HepG2 (cell line): ENCODE data around the gene ITPK1. TPM values are rescaled to one million over a fixed set of nuclear protein-coding genes. Genes with fewer than 3 reads are reported as not detected.

Experiments
- MAFK ChIP-seq, 2 experiments: IDR thresholded peaks in 1 of 2; conservative IDR thresholded peaks in 1 of 2; 2 replicates each; pipeline ENCODE4 v1.6.1; 2011; ENCODE audit warnings: improper control_type of control experiment in 2 of 2, low read length in 2 of 2
- MLLT10 ChIP-seq: sonication (generic); formaldehyde crosslinking; IDR thresholded peaks from 2 replicates; pipeline ENCODE4 v1.4.0; 2020; ENCODE audit warnings: missing genetic modification reagents
- ZFP36 ChIP-seq: fragments of 150-350 bp; IDR thresholded peaks from 2 replicates; pipeline ENCODE4 v1.6.1; 2018; ENCODE audit warnings: borderline replicate concordance, low read length, low read depth; ENCODE audit not compliant: partially characterized antibody
- ZFX ChIP-seq: sonication (generic); formaldehyde crosslinking; IDR thresholded peaks from 2 replicates; pipeline ENCODE4 v1.4.0; 2020; ENCODE audit warnings: mild to moderate bottlenecking, low read depth, missing genetic modification reagents, moderate library complexity
- ZNF263 ChIP-seq: sonication (generic); formaldehyde crosslinking; IDR thresholded peaks from 2 replicates; pipeline ENCODE4 v1.4.0; 2020; ENCODE audit warnings: missing genetic modification reagents
- ZNF329 ChIP-seq: sonication (generic); formaldehyde crosslinking; IDR thresholded peaks from 2 replicates; pipeline ENCODE4 v1.9.0; 2021; ENCODE audit warnings: low read depth, mild to moderate bottlenecking, missing genetic modification reagents
- ZNF468 ChIP-seq: sonication (generic); formaldehyde crosslinking; IDR thresholded peaks from 2 replicates; pipeline ENCODE4 v1.8.0; 2022; ENCODE audit warnings: mild to moderate bottlenecking, moderate library complexity, missing genetic modification reagents
- polyA plus RNA-seq, 8 experiments: library from polyadenylated mRNA; depleted of rRNA in 3 of 8; stranded (reverse) in 7 of 8; unstranded in 1 of 8; fragments of >200 nt; fragmentation: Illumina TruSeq in 4 of 8; extraction: Trizol in 4 of 8; gene quantifications; 2 replicates each; pipeline versions ENCODE4 v1.2.1 to v1.2.3, GENCODE V29; 2011 to 2016; ENCODE audit warnings: low read depth in 4 of 8, missing spikeins in 1 of 8, mixed read lengths in 1 of 8; ENCODE audit not compliant: insufficient read depth in 1 of 8
- total RNA-seq, 5 experiments: library from RNA; depleted of rRNA; stranded (reverse); fragments of >200 nt; fragmentation: Illumina TruSeq; extraction: Trizol; gene quantifications; 2 replicates each; pipeline ENCODE4 v1.2.3, GENCODE V29; 2016; ENCODE audit warnings: low read depth in 1 of 5
- TF ChIP-seq, protein P1 (sequence below): sonication (generic); formaldehyde crosslinking; IDR thresholded peaks from 2 replicates; pipeline ENCODE4 v1.9.0; 2021; ENCODE audit warnings: missing genetic modification reagents, mild to moderate bottlenecking, borderline replicate concordance
- TF ChIP-seq, protein P2 (sequence below): sonication (generic); formaldehyde crosslinking; IDR thresholded peaks from 2 replicates; pipeline ENCODE4 v1.8.0; 2022; ENCODE audit warnings: mild to moderate bottlenecking, missing genetic modification reagents, moderate library complexity
- TF ChIP-seq, protein P3 (sequence below): sonication (generic); formaldehyde crosslinking; IDR thresholded peaks from 2 replicates; pipeline ENCODE4 v1.8.1; 2022; ENCODE audit warnings: mild to moderate bottlenecking, missing genetic modification reagents
- TF ChIP-seq, protein P4 (sequence below): sonication (generic); formaldehyde crosslinking; IDR thresholded peaks from 2 replicates; pipeline ENCODE4 v1.4.0; 2020; ENCODE audit warnings: mild to moderate bottlenecking, missing genetic modification reagents, borderline replicate concordance
- TF ChIP-seq, protein P5 (sequence below), 2 experiments: fragments of 450-650 bp in 1 of 2; sonication (generic) in 1 of 2; formaldehyde crosslinking; IDR thresholded peaks; 2 replicates each; pipeline versions ENCODE4 v1.5.0 to v1.8.0; 2020 to 2022; ENCODE audit warnings: mild to moderate bottlenecking in 1 of 2, missing genetic modification reagents in 1 of 2
- TF ChIP-seq, protein P6 (sequence below): sonication (generic); formaldehyde crosslinking; IDR thresholded peaks from 2 replicates; pipeline ENCODE4 v1.5.0; 2020; ENCODE audit warnings: mild to moderate bottlenecking, missing genetic modification reagents, borderline replicate concordance

The ITPK1 gene
- total and polyA plus RNA-seq, 2 of the 13 experiments (the other 11 are each of a cell fraction or from before 2014, with no cell fraction given), result 20.5 to 47.5 TPM

DNA sequence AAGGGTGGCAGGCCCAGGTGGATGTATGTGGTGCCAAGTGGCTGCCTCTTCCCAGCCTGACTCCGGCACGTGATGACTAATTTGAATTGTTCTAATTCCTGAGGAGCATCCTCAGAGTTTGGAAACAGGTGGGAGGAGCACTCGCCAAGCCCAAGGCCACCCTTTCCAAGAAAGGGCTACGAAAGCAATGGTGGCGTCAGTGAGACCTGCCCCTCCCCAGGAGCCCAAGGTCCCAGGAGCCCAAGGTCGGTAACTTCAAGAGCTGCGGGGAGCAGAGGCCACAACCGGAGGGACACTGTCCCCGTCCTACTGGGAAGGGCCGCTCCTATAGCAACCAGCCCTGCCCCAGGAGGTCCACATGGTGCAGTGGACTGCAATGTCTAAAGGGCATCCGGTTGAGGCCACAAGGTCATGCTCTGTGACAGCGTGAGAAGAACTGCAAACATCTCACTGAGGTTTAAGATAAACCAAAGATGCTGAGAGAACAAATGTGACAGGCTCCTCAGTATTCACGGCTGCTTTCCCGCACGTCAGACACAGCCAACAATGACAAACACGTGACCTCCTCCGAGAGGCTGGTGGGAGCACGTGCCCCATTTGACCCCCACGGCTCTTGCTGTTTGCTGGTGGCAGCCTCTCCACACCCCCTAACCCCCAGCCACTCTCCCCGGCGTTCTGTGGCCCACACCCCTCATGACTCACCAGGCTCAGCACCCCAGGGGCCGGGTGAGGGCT lies 79.6 kb downstream of the ITPK1 start (continued):
- TF ChIP-seq, protein P1, sequence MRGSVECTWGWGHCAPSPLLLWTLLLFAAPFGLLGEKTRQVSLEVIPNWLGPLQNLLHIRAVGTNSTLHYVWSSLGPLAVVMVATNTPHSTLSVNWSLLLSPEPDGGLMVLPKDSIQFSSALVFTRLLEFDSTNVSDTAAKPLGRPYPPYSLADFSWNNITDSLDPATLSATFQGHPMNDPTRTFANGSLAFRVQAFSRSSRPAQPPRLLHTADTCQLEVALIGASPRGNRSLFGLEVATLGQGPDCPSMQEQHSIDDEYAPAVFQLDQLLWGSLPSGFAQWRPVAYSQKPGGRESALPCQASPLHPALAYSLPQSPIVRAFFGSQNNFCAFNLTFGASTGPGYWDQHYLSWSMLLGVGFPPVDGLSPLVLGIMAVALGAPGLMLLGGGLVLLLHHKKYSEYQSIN (CRISPR knock-in tag), result no peak
- TF ChIP-seq ZNF263 (CRISPR knock-in tag) (peak; percentile 49), MLLT10 (CRISPR knock-in tag) (no peak), ZFP36 (no peak), ZFX (CRISPR knock-in tag) (peak; percentile 39; the same call in 1 of the 2 replicates), MAFK (conservative IDR thresholded peaks at IDR 0.05 in 1 of 2, IDR thresholded peaks at IDR 0.05 in 1 of 2; ENCODE audit: low read length in 2 of 2) (no peak), ZNF329 (CRISPR knock-in tag) (no peak), ZNF468 (CRISPR knock-in tag) (no peak)
- TF ChIP-seq, protein P2, sequence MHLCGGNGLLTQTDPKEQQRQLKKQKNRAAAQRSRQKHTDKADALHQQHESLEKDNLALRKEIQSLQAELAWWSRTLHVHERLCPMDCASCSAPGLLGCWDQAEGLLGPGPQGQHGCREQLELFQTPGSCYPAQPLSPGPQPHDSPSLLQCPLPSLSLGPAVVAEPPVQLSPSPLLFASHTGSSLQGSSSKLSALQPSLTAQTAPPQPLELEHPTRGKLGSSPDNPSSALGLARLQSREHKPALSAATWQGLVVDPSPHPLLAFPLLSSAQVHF (CRISPR knock-in tag), result no peak
- TF ChIP-seq, protein P3, sequence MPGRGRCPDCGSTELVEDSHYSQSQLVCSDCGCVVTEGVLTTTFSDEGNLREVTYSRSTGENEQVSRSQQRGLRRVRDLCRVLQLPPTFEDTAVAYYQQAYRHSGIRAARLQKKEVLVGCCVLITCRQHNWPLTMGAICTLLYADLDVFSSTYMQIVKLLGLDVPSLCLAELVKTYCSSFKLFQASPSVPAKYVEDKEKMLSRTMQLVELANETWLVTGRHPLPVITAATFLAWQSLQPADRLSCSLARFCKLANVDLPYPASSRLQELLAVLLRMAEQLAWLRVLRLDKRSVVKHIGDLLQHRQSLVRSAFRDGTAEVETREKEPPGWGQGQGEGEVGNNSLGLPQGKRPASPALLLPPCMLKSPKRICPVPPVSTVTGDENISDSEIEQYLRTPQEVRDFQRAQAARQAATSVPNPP (CRISPR knock-in tag), result no peak
- TF ChIP-seq, protein P4, sequence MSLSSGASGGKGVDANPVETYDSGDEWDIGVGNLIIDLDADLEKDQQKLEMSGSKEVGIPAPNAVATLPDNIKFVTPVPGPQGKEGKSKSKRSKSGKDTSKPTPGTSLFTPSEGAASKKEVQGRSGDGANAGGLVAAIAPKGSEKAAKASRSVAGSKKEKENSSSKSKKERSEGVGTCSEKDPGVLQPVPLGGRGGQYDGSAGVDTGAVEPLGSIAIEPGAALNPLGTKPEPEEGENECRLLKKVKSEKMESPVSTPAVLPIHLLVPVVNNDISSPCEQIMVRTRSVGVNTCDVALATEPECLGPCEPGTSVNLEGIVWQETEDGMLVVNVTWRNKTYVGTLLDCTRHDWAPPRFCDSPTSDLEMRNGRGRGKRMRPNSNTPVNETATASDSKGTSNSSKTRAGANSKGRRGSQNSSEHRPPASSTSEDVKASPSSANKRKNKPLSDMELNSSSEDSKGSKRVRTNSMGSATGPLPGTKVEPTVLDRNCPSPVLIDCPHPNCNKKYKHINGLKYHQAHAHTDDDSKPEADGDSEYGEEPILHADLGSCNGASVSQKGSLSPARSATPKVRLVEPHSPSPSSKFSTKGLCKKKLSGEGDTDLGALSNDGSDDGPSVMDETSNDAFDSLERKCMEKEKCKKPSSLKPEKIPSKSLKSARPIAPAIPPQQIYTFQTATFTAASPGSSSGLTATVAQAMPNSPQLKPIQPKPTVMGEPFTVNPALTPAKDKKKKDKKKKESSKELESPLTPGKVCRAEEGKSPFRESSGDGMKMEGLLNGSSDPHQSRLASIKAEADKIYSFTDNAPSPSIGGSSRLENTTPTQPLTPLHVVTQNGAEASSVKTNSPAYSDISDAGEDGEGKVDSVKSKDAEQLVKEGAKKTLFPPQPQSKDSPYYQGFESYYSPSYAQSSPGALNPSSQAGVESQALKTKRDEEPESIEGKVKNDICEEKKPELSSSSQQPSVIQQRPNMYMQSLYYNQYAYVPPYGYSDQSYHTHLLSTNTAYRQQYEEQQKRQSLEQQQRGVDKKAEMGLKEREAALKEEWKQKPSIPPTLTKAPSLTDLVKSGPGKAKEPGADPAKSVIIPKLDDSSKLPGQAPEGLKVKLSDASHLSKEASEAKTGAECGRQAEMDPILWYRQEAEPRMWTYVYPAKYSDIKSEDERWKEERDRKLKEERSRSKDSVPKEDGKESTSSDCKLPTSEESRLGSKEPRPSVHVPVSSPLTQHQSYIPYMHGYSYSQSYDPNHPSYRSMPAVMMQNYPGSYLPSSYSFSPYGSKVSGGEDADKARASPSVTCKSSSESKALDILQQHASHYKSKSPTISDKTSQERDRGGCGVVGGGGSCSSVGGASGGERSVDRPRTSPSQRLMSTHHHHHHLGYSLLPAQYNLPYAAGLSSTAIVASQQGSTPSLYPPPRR (CRISPR knock-in tag), result peak; percentile 93; the same call in 1 of the 2 replicates
- TF ChIP-seq, protein P5, sequence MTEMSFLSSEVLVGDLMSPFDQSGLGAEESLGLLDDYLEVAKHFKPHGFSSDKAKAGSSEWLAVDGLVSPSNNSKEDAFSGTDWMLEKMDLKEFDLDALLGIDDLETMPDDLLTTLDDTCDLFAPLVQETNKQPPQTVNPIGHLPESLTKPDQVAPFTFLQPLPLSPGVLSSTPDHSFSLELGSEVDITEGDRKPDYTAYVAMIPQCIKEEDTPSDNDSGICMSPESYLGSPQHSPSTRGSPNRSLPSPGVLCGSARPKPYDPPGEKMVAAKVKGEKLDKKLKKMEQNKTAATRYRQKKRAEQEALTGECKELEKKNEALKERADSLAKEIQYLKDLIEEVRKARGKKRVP (CRISPR knock-in tag; IDR thresholded peaks at IDR 0.05), result peak in 1 of 2 experiments; percentile 54; a peak in 1 of 4 replicates
- TF ChIP-seq, protein P6, sequence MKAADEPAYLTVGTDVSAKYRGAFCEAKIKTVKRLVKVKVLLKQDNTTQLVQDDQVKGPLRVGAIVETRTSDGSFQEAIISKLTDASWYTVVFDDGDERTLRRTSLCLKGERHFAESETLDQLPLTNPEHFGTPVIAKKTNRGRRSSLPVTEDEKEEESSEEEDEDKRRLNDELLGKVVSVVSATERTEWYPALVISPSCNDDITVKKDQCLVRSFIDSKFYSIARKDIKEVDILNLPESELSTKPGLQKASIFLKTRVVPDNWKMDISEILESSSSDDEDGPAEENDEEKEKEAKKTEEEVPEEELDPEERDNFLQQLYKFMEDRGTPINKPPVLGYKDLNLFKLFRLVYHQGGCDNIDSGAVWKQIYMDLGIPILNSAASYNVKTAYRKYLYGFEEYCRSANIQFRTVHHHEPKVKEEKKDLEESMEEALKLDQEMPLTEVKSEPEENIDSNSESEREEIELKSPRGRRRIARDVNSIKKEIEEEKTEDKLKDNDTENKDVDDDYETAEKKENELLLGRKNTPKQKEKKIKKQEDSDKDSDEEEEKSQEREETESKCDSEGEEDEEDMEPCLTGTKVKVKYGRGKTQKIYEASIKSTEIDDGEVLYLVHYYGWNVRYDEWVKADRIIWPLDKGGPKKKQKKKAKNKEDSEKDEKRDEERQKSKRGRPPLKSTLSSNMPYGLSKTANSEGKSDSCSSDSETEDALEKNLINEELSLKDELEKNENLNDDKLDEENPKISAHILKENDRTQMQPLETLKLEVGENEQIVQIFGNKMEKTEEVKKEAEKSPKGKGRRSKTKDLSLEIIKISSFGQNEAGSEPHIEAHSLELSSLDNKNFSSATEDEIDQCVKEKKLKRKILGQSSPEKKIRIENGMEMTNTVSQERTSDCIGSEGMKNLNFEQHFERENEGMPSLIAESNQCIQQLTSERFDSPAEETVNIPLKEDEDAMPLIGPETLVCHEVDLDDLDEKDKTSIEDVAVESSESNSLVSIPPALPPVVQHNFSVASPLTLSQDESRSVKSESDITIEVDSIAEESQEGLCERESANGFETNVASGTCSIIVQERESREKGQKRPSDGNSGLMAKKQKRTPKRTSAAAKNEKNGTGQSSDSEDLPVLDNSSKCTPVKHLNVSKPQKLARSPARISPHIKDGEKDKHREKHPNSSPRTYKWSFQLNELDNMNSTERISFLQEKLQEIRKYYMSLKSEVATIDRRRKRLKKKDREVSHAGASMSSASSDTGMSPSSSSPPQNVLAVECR, result peak; percentile 75
